Subcutaneous adipose tissue (tissue), 4 donors: ENCODE measurements around the gene EPS8. TPM values are rescaled to one million over a fixed set of nuclear protein-coding genes. Genes with fewer than 3 reads are reported as not detected.

Source experiments
- total RNA-seq, 4 donors: library from RNA; depleted of rRNA; stranded (reverse); fragments of >200 nt; gene quantifications; one replicate each; pipeline ENCODE4 v1.1.0, GENCODE V29; 2016
- TF ChIP-seq, protein P1 (sequence below): fragments of 450-650 bp; IDR thresholded peaks from one replicate; pipeline ENCODE4 v1.5.1; 2016; ENCODE audit warnings: low read depth, mild to moderate bottlenecking, control low read depth, antibody characterized with exemption, moderate library complexity

Gene EPS8
- total RNA-seq, 4 donors from 2014 or later = 254 to 462 (median 288) TPM

DNA sequence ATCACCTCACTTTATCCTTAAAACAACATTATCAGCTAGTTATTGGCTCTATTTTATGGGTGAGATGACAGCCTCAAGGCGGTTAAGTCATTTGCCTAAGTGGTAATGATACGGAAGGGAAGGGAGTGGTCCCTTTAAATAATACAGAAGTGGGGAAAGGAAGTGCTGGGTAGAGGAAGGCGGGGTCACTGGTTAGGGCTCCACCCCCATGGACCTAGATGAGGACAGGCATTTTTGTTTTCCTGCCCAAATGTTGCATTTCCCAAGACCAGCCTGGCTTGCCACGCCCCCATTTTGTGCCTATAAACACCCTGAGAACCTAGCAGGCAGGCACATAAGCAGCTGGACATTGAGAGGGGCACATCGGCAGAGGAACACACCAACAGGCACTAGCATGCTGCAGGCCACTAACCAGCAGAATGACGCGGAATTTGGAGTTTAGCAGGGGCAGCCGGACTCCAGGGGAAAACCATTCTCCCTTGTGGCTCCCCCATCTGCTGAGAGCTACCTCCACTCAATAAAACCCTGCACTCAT, 100.9 kb downstream of the EPS8 start:
- TF ChIP-seq, protein P1, sequence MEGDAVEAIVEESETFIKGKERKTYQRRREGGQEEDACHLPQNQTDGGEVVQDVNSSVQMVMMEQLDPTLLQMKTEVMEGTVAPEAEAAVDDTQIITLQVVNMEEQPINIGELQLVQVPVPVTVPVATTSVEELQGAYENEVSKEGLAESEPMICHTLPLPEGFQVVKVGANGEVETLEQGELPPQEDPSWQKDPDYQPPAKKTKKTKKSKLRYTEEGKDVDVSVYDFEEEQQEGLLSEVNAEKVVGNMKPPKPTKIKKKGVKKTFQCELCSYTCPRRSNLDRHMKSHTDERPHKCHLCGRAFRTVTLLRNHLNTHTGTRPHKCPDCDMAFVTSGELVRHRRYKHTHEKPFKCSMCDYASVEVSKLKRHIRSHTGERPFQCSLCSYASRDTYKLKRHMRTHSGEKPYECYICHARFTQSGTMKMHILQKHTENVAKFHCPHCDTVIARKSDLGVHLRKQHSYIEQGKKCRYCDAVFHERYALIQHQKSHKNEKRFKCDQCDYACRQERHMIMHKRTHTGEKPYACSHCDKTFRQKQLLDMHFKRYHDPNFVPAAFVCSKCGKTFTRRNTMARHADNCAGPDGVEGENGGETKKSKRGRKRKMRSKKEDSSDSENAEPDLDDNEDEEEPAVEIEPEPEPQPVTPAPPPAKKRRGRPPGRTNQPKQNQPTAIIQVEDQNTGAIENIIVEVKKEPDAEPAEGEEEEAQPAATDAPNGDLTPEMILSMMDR = no peak

DNA sequence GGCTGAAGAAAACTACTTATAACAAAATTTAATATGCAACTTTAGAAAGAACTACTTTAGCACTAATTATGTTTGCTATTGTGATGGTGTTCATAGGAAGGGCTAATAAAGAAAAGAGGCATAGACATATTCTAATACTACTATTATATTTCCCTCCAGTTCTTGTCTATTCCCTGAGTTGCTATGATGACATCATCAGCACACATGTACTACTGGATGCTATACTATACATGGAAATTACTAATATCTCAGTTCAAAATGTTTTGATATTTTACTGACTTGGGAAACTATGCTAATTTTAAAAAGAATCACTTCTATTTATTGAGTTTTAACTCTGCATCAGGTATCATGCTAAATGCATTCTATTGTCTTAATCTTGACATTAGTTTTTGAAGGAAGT, 101.6 kb downstream of the EPS8 start:
- TF ChIP-seq, protein P1 = no peak

DNA sequence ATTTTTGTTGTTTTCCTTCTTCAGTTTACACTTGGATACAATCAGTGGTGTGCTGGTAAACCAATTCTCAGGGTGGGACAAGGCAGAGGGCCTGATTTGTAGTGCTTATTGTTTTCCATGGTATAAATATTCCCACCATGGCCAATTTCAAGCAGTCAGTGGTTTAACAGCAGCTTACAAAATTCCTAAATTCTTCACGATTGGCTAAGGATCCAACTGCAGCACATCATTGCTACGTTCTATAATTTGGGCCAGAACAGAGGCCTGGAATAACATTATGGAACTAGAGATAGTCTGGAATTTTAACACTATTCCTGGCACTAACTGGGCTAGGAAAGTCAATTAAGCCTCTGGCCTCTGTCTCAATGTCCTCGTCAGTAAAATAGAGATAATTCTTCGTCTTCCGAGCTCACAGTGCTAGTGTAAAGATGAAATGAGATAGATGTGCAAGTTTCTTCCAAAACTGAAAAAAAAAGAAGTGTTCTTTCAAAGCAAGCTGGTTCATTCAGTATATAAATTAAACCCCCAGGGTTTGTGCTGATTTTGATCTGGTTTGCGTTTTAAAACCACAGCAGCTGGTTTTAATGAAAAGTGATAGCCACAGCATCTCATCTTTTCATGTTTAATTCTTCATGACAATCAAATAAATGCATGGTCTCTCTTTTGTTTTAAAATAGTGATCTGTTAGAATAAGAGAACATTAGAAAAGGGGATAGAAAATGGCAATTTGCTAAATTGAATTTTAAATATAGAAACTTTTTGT, 104.1 kb downstream of the EPS8 start:
- TF ChIP-seq, protein P1 = no peak

DNA sequence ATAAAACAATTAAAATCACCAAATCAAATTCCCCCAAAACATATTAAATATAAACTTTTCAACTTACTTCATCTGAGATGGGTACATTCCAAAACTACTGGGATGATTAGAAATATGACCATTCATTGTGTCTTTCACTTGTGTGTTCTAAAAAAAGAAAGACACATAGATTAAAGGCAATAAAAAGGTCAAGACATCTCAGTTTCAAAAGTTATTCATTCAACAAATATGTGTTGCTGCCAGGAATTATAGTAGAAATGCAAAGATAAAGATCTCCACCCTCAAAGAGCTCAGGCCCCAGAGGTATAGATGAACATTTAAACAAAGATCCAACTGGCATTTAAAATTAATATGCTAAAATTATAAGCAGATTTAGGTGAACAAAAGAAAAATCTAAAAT, 106.4 kb downstream of the EPS8 start:
- TF ChIP-seq, protein P1 = no peak

DNA sequence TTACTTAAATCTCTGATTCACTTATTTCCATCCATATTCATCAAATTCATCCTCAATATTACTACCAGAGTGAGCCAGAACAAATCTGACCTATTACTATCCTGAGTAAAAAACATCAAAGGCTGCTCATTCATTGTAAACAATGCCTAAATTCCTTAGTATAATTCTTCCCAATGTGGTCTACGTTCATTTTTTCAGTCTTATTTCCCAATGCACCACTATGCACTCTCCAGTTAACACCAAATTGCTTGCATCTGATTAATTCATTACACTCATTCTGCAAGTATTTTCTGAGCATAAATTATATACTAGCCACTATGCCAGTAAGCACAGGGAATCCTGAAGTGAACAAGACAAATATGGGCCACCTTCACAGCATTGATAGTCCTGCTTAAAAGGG, 110.0 kb downstream of the EPS8 start:
- TF ChIP-seq, protein P1 = no peak

DNA sequence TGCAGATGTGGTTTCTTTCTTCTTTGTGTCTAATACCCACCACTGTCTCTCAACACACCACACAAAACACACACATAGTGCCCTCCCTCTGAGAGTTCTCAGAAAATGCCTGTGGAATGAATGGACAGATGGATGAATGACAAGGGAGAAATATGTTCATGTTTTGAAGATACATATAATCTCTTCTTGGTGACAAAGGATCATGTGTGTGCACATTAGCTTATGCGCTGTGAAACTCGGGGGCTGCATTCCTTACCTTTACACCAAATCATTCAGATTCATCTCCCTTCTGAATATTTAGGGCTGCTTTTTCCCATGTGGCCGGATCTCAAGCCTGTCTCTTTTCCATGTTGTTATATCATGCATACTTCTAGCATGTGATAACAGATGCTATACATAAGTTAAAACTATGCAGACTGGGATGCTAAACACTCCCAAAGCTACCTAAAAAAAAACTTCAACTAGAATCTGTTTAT, 111.4 kb downstream of the EPS8 start:
- TF ChIP-seq, protein P1 = no peak

DNA sequence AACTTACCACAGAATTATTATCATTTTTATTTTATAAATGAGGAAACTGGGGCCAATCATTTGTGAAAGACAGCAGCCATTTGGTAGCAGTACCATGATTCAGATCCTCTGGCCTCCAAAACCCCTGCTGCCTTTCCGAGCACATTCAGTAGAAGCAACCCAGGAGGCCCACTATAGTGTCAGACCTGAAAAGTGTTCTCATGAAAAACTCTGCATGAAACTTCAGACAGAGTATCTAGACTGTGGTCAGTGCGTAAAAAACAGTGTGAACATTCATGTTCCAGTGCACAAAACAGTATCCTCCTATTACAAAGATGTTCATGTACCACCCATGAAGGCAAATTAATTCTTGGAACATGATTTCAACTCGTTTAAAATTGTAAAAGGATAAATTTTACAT, 112.0 kb downstream of the EPS8 start:
- TF ChIP-seq, protein P1 = no peak
